Neuronal stem cell (in vitro differentiated cells): ENCODE measurements around the gene KCNK2.

Experiments used
- DNase-seq: peaks from one replicate; pipeline ENCODE4 v3.0.0-alpha.2; 2013; ENCODE audit warnings: low spot score
- H2AFZ ChIP-seq: one replicate; pipeline ENCODE4 v1.6.1; 2013; ENCODE audit warnings: mild to moderate bottlenecking, low read length, inconsistent platforms
- H2AK5ac ChIP-seq: 2 replicates; pipeline ENCODE4 v1.6.1; 2013; ENCODE audit warnings: low read depth, mild to moderate bottlenecking, inconsistent platforms, low read length, moderate library complexity, mixed read lengths
- H2BK120ac ChIP-seq: 2 replicates; pipeline ENCODE4 v1.6.1; 2013; ENCODE audit warnings: low read depth, mild to moderate bottlenecking, inconsistent platforms, low read length, moderate library complexity, mixed read lengths
- H2BK12ac ChIP-seq: one replicate; pipeline ENCODE4 v1.6.1; 2013; ENCODE audit warnings: low read length, inconsistent platforms
- H2BK15ac ChIP-seq: 2 replicates; pipeline ENCODE4 v1.6.1; 2013; ENCODE audit warnings: mild to moderate bottlenecking, low read length, inconsistent platforms, mixed read lengths
- H2BK5ac ChIP-seq: one replicate; pipeline ENCODE4 v1.6.1; 2013; ENCODE audit warnings: inconsistent platforms, mild to moderate bottlenecking, low read length, moderate library complexity
- H3K14ac ChIP-seq: one replicate; pipeline ENCODE4 v1.6.1; 2013; ENCODE audit warnings: low read length, inconsistent platforms
- H3K18ac ChIP-seq: 2 replicates; pipeline ENCODE4 v1.6.1; 2013; ENCODE audit warnings: low read length, inconsistent platforms
- H3K23ac ChIP-seq: 2 replicates; pipeline ENCODE4 v1.6.1; 2013; ENCODE audit warnings: low read depth, mild to moderate bottlenecking, mixed read lengths, low read length, inconsistent platforms; ENCODE audit not compliant: poor library complexity
- H3K27ac ChIP-seq: replicated peaks from 3 replicates; pipeline ENCODE4 v1.5.1; 2013; ENCODE audit warnings: low read length, inconsistent platforms
- H3K27me3 ChIP-seq, 3 experiments: 2 replicates each; pipeline ENCODE4 v1.6.1; 2013; ENCODE audit warnings: low read length in 3 of 3, mild to moderate bottlenecking in 2 of 3, inconsistent platforms in 1 of 3, low read depth in 1 of 3, mixed read lengths in 1 of 3, moderate library complexity in 1 of 3; ENCODE audit not compliant: control insufficient read depth in 3 of 3, insufficient read depth in 3 of 3
- H3K36me3 ChIP-seq, 2 donors: replicated peaks in 1 of 2; 2 replicates each; pipeline ENCODE4 v1.6.1; 2013; ENCODE audit warnings: low read length in 2 of 2; ENCODE audit not compliant: control insufficient read depth in 2 of 2, insufficient read depth in 2 of 2
- H3K4ac ChIP-seq: 2 replicates; pipeline ENCODE4 v1.6.1; 2013; ENCODE audit warnings: inconsistent platforms, mild to moderate bottlenecking, low read length, moderate library complexity
- H3K4me1 ChIP-seq, 2 donors: 1 replicate in 1 of 2; 2 replicates in 1 of 2; pipeline ENCODE4 v1.6.1; 2013; ENCODE audit warnings: low read length in 2 of 2, low read depth in 1 of 2; ENCODE audit not compliant: control insufficient read depth in 2 of 2, insufficient read depth in 1 of 2
- H3K4me2 ChIP-seq: one replicate; pipeline ENCODE4 v1.6.1; 2013; ENCODE audit warnings: mild to moderate bottlenecking, low read length, inconsistent platforms; ENCODE audit not compliant: insufficient read depth, poor library complexity, severe bottlenecking
- H3K4me3 ChIP-seq, 2 donors: 2 replicates each; pipeline ENCODE4 v1.5.1; 2013; ENCODE audit warnings: low read length in 2 of 2, mild to moderate bottlenecking in 2 of 2, inconsistent platforms in 1 of 2, moderate library complexity in 1 of 2
- H3K79me1 ChIP-seq: one replicate; pipeline ENCODE4 v1.6.1; 2013; ENCODE audit warnings: low read depth, mild to moderate bottlenecking, inconsistent platforms, low read length, moderate library complexity
- H3K9ac ChIP-seq: one replicate; pipeline ENCODE4 v1.6.1; 2013; ENCODE audit warnings: mild to moderate bottlenecking, low read depth, low read length, inconsistent platforms; ENCODE audit not compliant: poor library complexity
- H3K9me3 ChIP-seq, 2 donors: replicated peaks in 1 of 2; 2 replicates each; pipeline versions ENCODE3 to v1.6.1; 2013; ENCODE audit warnings: low read length in 2 of 2, mild to moderate bottlenecking in 2 of 2, inconsistent platforms in 1 of 2, low read depth in 1 of 2, mixed read lengths in 1 of 2, moderate library complexity in 1 of 2; ENCODE audit not compliant: control insufficient read depth in 2 of 2, insufficient read depth in 1 of 2
- H4K8ac ChIP-seq: one replicate; pipeline ENCODE4 v1.6.1; 2013; ENCODE audit warnings: low read depth, mild to moderate bottlenecking, inconsistent platforms, low read length, moderate library complexity
- H4K91ac ChIP-seq: one replicate; pipeline ENCODE4 v1.6.1; 2013; ENCODE audit warnings: low read length, low read depth, mild to moderate bottlenecking, inconsistent platforms; ENCODE audit not compliant: poor library complexity
- WGBS, 2 donors: extraction: QIAGEN DNeasy Blood & Tissue Kit; methylation state at CpG; one replicate each; pipeline ENCODE4 v1.1.7; 2013; ENCODE audit warnings: missing lambda C conversion rate in 2 of 2, mixed read lengths in 1 of 2; ENCODE audit not compliant: insufficient read length in 2 of 2, insufficient replicate concordance in 1 of 2; ENCODE audit errors: extremely low coverage in 2 of 2; 5-methylcytosine and 5-hydroxymethylcytosine counted together

Gene KCNK2

GRCh38 chr1:215128504-215128903 lies 46.0 kb downstream of the KCNK2 start:
- Histone ChIP-seq H3K9ac (no peak overlapping the region), H2BK120ac (no peak overlapping the region), H3K36me3 (no peaks in the 10 kb centered on the region), H3K4me3 (no peak overlapping the region), H3K27me3 (no peaks in the 10 kb centered on the region), H3K4me2 (no peak overlapping the region), H3K4me1 (no peaks in the 10 kb centered on the region), H2BK12ac (no peak overlapping the region), H3K4ac (no peak overlapping the region), H2AFZ (no peak overlapping the region), H3K79me1 (no peaks in the 10 kb centered on the region), H3K18ac (no peak overlapping the region), H3K14ac (no peak overlapping the region), H4K8ac (no peak overlapping the region), H2BK15ac (no peak overlapping the region), H3K23ac (no peak overlapping the region), H3K27ac (no peak overlapping the region), H2AK5ac (no peak overlapping the region), H2BK5ac (no peak overlapping the region), H4K91ac (no peak overlapping the region), H3K9me3 (no peaks in the 10 kb centered on the region)
- no peak for DNase-seq

GRCh38 chr1:215131291-215131690 lies 48.8 kb downstream of the KCNK2 start:
- no peaks in the 10 kb centered on the region for H3K36me3 ChIP-seq
- no peak overlapping the region for H3K27ac ChIP-seq
- no peak overlapping the region for H2AFZ ChIP-seq
- no peak overlapping the region for H3K14ac ChIP-seq
- H3K27me3 ChIP-seq = no peaks in the 10 kb centered on the region
- no peak overlapping the region for H3K18ac ChIP-seq
- no peaks in the 10 kb centered on the region for H3K9me3 ChIP-seq
- no peak overlapping the region for H2BK120ac ChIP-seq
- H3K4me1 ChIP-seq = no peaks in the 10 kb centered on the region
- no peak overlapping the region for H2BK12ac ChIP-seq
- no peak overlapping the region for H2BK15ac ChIP-seq
- H4K91ac ChIP-seq = no peak overlapping the region
- H3K4me2 ChIP-seq = no peak overlapping the region
- DNase-seq = no peak
- H3K9ac ChIP-seq = no peak overlapping the region
- no peak overlapping the region for H3K23ac ChIP-seq
- H3K4me3 ChIP-seq = no peak overlapping the region
- H4K8ac ChIP-seq = no peak overlapping the region
- no peak overlapping the region for H2AK5ac ChIP-seq
- no peak overlapping the region for H2BK5ac ChIP-seq
- H3K4ac ChIP-seq = no peak overlapping the region
- no peaks in the 10 kb centered on the region for H3K79me1 ChIP-seq

- H2BK15ac ChIP-seq = no peak overlapping the region
- no peak overlapping the region for H2BK5ac ChIP-seq
- H3K4ac ChIP-seq = no peak overlapping the region
- no peak overlapping the region for H2BK12ac ChIP-seq
- no peak overlapping the region for H3K27ac ChIP-seq
- no peaks in the 10 kb centered on the region for H3K4me1 ChIP-seq
- no peaks in the 10 kb centered on the region for H3K9me3 ChIP-seq
- H4K8ac ChIP-seq = no peak overlapping the region
- H3K14ac ChIP-seq = no peak overlapping the region
- H3K27me3 ChIP-seq = no peaks in the 10 kb centered on the region
- WGBS, 2 donors = no CpG with 5 or more reads among the region's 2 CpGs
- no peak overlapping the region for H3K23ac ChIP-seq
- no peaks in the 10 kb centered on the region for H3K36me3 ChIP-seq
- no peak overlapping the region for H4K91ac ChIP-seq
- H3K18ac ChIP-seq = no peak overlapping the region
- H3K79me1 ChIP-seq = no peaks in the 10 kb centered on the region
- H3K4me2 ChIP-seq = no peak overlapping the region
- H2AFZ ChIP-seq = no peak overlapping the region
- no peak for DNase-seq
- H3K4me3 ChIP-seq = no peak overlapping the region
- H2BK120ac ChIP-seq = no peak overlapping the region
- no peak overlapping the region for H3K9ac ChIP-seq
- H2AK5ac ChIP-seq = no peak overlapping the region
Measured at GRCh38 chr1:215132156-215132555, 49.6 kb downstream of the KCNK2 start.

- no peak overlapping the region for H2AK5ac ChIP-seq
- no peaks in the 10 kb centered on the region for H3K27me3 ChIP-seq
- H3K4me3 ChIP-seq = no peak overlapping the region
- no peak overlapping the region for H3K9ac ChIP-seq
- H3K18ac ChIP-seq = no peak overlapping the region
- H3K4ac ChIP-seq = no peak overlapping the region
- no peak overlapping the region for H2AFZ ChIP-seq
- no peaks in the 10 kb centered on the region for H3K9me3 ChIP-seq
- no peak overlapping the region for H2BK15ac ChIP-seq
- no peaks in the 10 kb centered on the region for H3K79me1 ChIP-seq
- no peak overlapping the region for H4K91ac ChIP-seq
- no CpG with 5 or more reads among the region's 1 CpG for WGBS, 2 donors
- H3K4me1 ChIP-seq = no peaks in the 10 kb centered on the region
- H2BK12ac ChIP-seq = no peak overlapping the region
- no peak overlapping the region for H3K23ac ChIP-seq
- H3K14ac ChIP-seq = no peak overlapping the region
- DNase-seq = no peak
- H3K36me3 ChIP-seq = no peaks in the 10 kb centered on the region
- H2BK5ac ChIP-seq = no peak overlapping the region
- H3K4me2 ChIP-seq = no peak overlapping the region
- no peak overlapping the region for H4K8ac ChIP-seq
- H3K27ac ChIP-seq = no peak overlapping the region
- no peak overlapping the region for H2BK120ac ChIP-seq
Measured at GRCh38 chr1:215133532-215133931, 51.0 kb downstream of the KCNK2 start.
